ENCODE results near the gene GLYR1. TPM values are rescaled to one million over a fixed set of nuclear protein-coding genes. Genes with fewer than 3 reads are reported as not detected.
"Not testable (repeated sequence)": the region's sequence is repeated elsewhere in the genome, so short reads cannot be mapped to it uniquely, and the experiment has no call there.

Gene GLYR1
- total RNA-seq, 2 experiments from 2014 or later = 101 to 104 TPM

- H3K4me1 Mint-ChIP-seq; CTCF ChIA-PET; H3K27me3 Mint-ChIP-seq; DNase-seq; H3K36me3 Mint-ChIP-seq (ENCODE audit: low read depth); POLR2A ChIA-PET; H3K27ac Mint-ChIP-seq; H3K4me3 Mint-ChIP-seq; H3K9me3 Mint-ChIP-seq: not testable (repeated sequence)
These were observed 62.6 kb downstream of the GLYR1 start for GRCh38 chr16:4784444-4784987.

- H3K4me3 Mint-ChIP-seq = no peak overlapping the region
- DNase-seq = no peak
- ChIA-PET CTCF (no interaction called here), POLR2A (no interaction called here)
- H3K27me3 Mint-ChIP-seq = no peaks in the 10 kb centered on the region
- no peak overlapping the region for H3K27ac Mint-ChIP-seq
- no peaks in the 10 kb centered on the region for H3K9me3 Mint-ChIP-seq
- no peaks in the 10 kb centered on the region for H3K36me3 Mint-ChIP-seq (ENCODE audit: low read depth)
- H3K4me1 Mint-ChIP-seq = no peaks in the 10 kb centered on the region
These were observed 63.1 kb downstream of the GLYR1 start for GRCh38 chr16:4783951-4784336.

- POLR2A ChIA-PET = no interaction called here
- no peak for DNase-seq
- Mint-ChIP-seq H3K9me3 (no peaks in the 10 kb centered on the region), H3K4me3 (no peak overlapping the region), H3K4me1 (no peaks in the 10 kb centered on the region), H3K36me3 (ENCODE audit: low read depth) (no peaks in the 10 kb centered on the region), H3K27me3 (no peaks in the 10 kb centered on the region), H3K27ac (no peak overlapping the region)
- CTCF ChIA-PET = no interaction called here
These were observed 63.7 kb downstream of the GLYR1 start for GRCh38 chr16:4783251-4783950.

- H3K4me1 Mint-ChIP-seq = no peaks in the 10 kb centered on the region
- CTCF ChIA-PET = no interaction called here
- H3K27me3 Mint-ChIP-seq = no peaks in the 10 kb centered on the region
- DNase-seq = no peak
- no peaks in the 10 kb centered on the region for H3K9me3 Mint-ChIP-seq
- H3K4me3 Mint-ChIP-seq = no peak overlapping the region
- no peak overlapping the region for H3K27ac Mint-ChIP-seq
- POLR2A ChIA-PET = no interaction called here
- H3K36me3 Mint-ChIP-seq (ENCODE audit: low read depth) = no peaks in the 10 kb centered on the region
These were observed 66.9 kb downstream of the GLYR1 start for GRCh38 chr16:4780235-4780634.

- no peak for DNase-seq
- Mint-ChIP-seq H3K4me1 (no peaks in the 10 kb centered on the region), H3K27ac (no peak overlapping the region), H3K27me3 (no peaks in the 10 kb centered on the region), H3K9me3 (no peaks in the 10 kb centered on the region), H3K36me3 (ENCODE audit: low read depth) (no peaks in the 10 kb centered on the region), H3K4me3 (no peak overlapping the region)
- ChIA-PET CTCF (no interaction called here), POLR2A (no interaction called here)
These were observed 69.1 kb downstream of the GLYR1 start for GRCh38 chr16:4778050-4778392.

- DNase-seq = no peak
- H3K27ac Mint-ChIP-seq = no peak overlapping the region
- H3K4me3 Mint-ChIP-seq = no peak overlapping the region
- POLR2A ChIA-PET = no interaction called here
- CTCF ChIA-PET = no interaction called here
- H3K36me3 Mint-ChIP-seq (ENCODE audit: low read depth) = no peaks in the 10 kb centered on the region
- H3K27me3 Mint-ChIP-seq = no peaks in the 10 kb centered on the region
- no peaks in the 10 kb centered on the region for H3K4me1 Mint-ChIP-seq
- H3K9me3 Mint-ChIP-seq = no peaks in the 10 kb centered on the region
These were observed 69.6 kb downstream of the GLYR1 start for GRCh38 chr16:4777339-4778049.

GRCh38 chr16:4776141-4776705 is 70.9 kb downstream of the GLYR1 start:
- POLR2A ChIA-PET = no interaction called here
- CTCF ChIA-PET = no interaction called here
- H3K36me3 Mint-ChIP-seq (ENCODE audit: low read depth) = no peaks in the 10 kb centered on the region
- H3K27ac Mint-ChIP-seq = no peak overlapping the region
- H3K4me1 Mint-ChIP-seq = no peaks in the 10 kb centered on the region
- H3K27me3 Mint-ChIP-seq = no peaks in the 10 kb centered on the region
- no peaks in the 10 kb centered on the region for H3K9me3 Mint-ChIP-seq
- DNase-seq = no peak
- H3K4me3 Mint-ChIP-seq = no peak overlapping the region

- no peaks in the 10 kb centered on the region for H3K27me3 Mint-ChIP-seq
- POLR2A ChIA-PET = no interaction called here
- no peaks in the 10 kb centered on the region for H3K36me3 Mint-ChIP-seq (ENCODE audit: low read depth)
- no peak overlapping the region for H3K4me3 Mint-ChIP-seq
- no peak for DNase-seq
- CTCF ChIA-PET = no interaction called here
- H3K4me1 Mint-ChIP-seq = no peaks in the 10 kb centered on the region
- no peaks in the 10 kb centered on the region for H3K9me3 Mint-ChIP-seq
- H3K27ac Mint-ChIP-seq = no peak overlapping the region
These were observed 72.1 kb downstream of the GLYR1 start for GRCh38 chr16:4775005-4775404.

- no peak overlapping the region for H3K4me3 Mint-ChIP-seq
- H3K36me3 Mint-ChIP-seq (ENCODE audit: low read depth) = no peaks in the 10 kb centered on the region
- CTCF ChIA-PET = interaction anchor here (0.7 to 0.9 kb wide), 2 partner anchors 13 to 302 kb away, joined by 5 to 6 read pairs; no protein-coding TSS in a partner anchor
- DNase-seq = no peak
- no peak overlapping the region for H3K27ac Mint-ChIP-seq
- H3K9me3 Mint-ChIP-seq = no peaks in the 10 kb centered on the region
- peaks cover 12% of the 10 kb centered on the region for H3K4me1 Mint-ChIP-seq
- POLR2A ChIA-PET = no interaction called here
- H3K27me3 Mint-ChIP-seq = no peaks in the 10 kb centered on the region
These were observed 74.7 kb downstream of the GLYR1 start for GRCh38 chr16:4772351-4772750.

GRCh38 chr16:4771646-4772045 is 75.4 kb downstream of the GLYR1 start:
- CTCF ChIA-PET = no interaction called here
- no peaks in the 10 kb centered on the region for H3K36me3 Mint-ChIP-seq (ENCODE audit: low read depth)

GRCh38 chr16:4769306-4769638 is 77.8 kb downstream of the GLYR1 start:
- no peaks in the 10 kb centered on the region for H3K27me3 Mint-ChIP-seq
- CTCF ChIA-PET = interaction anchor here (2.2 kb wide), 1 partner anchor 145 kb away, joined by 5 read pairs; the partner anchor contains the start of gene MGRN1
- H3K4me3 Mint-ChIP-seq = peak overlapping the region; percentile 19
- H3K36me3 Mint-ChIP-seq (ENCODE audit: low read depth) = peaks cover 7% of the 10 kb centered on the region
- peak overlapping the region; percentile 7 for H3K27ac Mint-ChIP-seq
- no peak for DNase-seq
- peaks cover 31% of the 10 kb centered on the region for H3K4me1 Mint-ChIP-seq
- no peaks in the 10 kb centered on the region for H3K9me3 Mint-ChIP-seq
- POLR2A ChIA-PET = interaction anchor here (1.1 kb wide), 1 partner anchor 34 kb away, joined by 3 read pairs; the partner anchor contains the start of gene DNAAF8

More at GRCh38 chr16:4771646-4772045, 75.4 kb downstream of the GLYR1 start:
- Mint-ChIP-seq H3K4me1 (peaks cover 15% of the 10 kb centered on the region), H3K9me3 (no peaks in the 10 kb centered on the region), H3K27ac (no peak overlapping the region), H3K27me3 (no peaks in the 10 kb centered on the region), H3K4me3 (no peak overlapping the region)
- DNase-seq = no peak
- POLR2A ChIA-PET = no interaction called here

GRCh38 chr16:4768549-4769305 is 78.4 kb downstream of the GLYR1 start:
- H3K9me3 Mint-ChIP-seq = no peaks in the 10 kb centered on the region
- peaks cover 7% of the 10 kb centered on the region for H3K36me3 Mint-ChIP-seq (ENCODE audit: low read depth)
- peak overlapping the region; percentile 88 for H3K27ac Mint-ChIP-seq
- peaks cover 34% of the 10 kb centered on the region for H3K4me1 Mint-ChIP-seq
- CTCF ChIA-PET = interaction anchor here (1.2 to 2.2 kb wide), 2 partner anchors 32 to 145 kb away, joined by 3 to 5 read pairs; partner anchors contain the start of gene MGRN1
- peak overlapping the region; percentile 90 for H3K4me3 Mint-ChIP-seq
- DNase-seq = peak; percentile 87
- H3K27me3 Mint-ChIP-seq = no peaks in the 10 kb centered on the region
- POLR2A ChIA-PET = interaction anchor here (1.1 kb wide), 1 partner anchor 34 kb away, joined by 3 read pairs; the partner anchor contains the start of gene DNAAF8
